GM18508 (cell line): ENCODE data around the gene BSPRY.

Experiments used
- ATAC-seq: cut with Tn5 transposase; IDR thresholded peaks from one replicate; pipeline ENCODE4 v1.9.1; 2021; ENCODE audit warnings: moderate number of reproducible peaks; ENCODE audit not compliant: insufficient read depth, unreplicated experiment

Gene BSPRY

DNA sequence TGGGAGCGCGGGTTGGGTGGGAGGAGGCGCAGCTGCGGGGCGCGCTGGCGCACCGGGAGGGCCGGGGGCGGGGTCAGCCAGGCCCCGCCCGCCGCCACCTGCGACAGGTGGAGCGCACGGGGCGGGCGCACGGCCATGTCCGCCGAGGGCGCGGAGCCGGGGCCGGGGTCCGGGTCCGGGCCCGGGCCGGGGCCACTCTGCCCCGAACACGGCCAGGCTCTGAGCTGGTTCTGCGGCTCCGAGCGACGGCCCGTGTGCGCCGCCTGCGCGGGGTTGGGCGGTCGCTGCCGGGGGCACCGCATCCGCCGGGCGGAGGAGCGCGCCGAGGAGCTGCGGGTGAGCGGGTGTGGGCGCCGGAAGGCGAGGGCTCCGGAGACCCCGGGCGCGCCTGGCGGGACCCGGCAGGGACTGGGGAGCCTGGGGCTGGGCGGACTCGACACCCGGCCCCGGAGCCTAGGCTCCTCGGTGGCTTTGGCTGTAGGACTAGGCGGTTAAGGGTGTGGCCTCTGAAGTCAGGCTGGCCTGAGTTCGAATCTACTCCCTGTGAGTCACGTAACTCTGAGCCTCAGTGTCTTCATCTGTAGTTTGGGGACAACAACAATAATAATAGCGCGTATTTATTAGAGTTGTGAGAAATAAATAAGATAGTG lies at the start of gene BSPRY:
Gene BSPRY, plus strand, starts transcription at position 97 of the 650 bp plus-strand sequence. Its CDS starts 39 bp downstream, at position 136.
- no peak for ATAC-seq

DNA sequence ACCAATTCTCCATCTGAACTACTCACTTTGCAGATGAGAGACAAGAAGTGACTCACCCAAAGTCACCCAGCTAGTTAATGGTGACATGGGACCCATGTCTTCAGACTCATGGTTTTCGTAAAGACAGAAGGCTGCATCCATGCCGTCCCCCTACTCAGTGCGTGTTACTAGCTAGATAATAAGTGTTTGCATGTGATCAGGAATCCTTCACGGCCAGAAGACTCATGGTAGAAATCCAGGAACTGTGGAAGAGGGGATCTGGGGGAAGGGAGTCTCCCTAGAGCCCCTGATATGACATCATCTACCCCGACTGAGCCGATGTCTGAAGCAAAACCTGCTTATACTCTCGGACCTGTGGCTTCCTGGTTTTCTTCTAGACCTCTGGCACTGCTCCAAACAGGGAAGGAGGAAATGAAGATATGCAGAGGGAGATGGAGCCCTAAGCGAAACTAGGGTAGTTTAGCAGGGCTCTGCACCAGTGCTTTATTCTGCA lies 49.5 kb upstream of the BSPRY start:
- no peak for ATAC-seq

DNA sequence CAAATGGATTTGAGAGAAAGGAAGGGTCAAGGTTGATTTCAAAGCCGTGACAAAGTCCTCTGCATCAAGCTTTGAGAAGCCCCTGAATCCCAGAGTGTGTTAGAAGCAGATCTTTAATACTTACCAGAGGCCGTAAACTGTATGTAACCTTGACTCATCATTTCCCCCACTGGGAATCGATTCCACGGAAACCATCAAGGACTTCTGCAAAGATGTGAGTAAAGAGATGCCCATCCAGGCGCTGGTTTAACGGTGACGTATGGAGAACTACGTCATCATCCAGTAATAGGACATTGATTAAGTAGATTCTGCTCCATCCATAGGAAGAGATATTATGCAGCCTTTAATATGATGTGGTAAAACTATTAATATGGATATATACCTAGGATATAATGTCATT lies 47.8 kb upstream of the BSPRY start:
- ATAC-seq = no peak

DNA sequence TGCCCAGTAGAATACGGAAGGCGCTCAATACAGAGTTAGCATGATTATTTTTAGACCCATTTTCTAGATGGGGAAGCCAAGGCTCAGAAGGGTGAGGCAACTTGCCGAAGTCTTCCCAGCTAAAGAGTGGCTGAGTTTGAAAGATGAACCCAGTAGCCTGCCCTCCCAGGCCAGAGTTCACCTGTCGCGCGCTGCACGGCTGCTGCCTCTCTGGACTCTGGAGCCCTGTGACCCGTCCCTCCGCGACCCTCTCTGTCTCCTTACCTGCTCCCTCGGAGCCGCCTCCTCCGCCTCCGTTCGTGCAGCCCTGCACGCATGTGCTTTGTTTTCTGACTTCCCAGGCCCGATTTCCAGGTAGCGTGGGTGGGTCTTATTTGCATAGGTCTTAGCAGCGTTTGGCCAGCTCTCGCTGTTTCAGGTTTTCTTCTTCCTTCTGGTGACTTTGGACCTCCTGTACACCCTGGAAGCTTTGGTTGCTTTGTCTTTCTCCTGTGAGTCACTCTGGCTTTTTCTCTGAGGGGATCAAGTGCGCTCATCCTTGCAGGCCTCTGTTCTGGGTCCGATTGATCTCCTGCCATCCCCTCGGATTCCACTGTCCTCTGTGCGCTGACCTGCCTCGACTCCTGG lies 46.4 kb upstream of the BSPRY start, which contains the start of gene RNF183:
Gene RNF183, minus strand, starts transcription at position 585 of the 627 bp plus-strand sequence. CDS start 5,192 bp downstream, outside the sequence.
- ATAC-seq = no peak

DNA sequence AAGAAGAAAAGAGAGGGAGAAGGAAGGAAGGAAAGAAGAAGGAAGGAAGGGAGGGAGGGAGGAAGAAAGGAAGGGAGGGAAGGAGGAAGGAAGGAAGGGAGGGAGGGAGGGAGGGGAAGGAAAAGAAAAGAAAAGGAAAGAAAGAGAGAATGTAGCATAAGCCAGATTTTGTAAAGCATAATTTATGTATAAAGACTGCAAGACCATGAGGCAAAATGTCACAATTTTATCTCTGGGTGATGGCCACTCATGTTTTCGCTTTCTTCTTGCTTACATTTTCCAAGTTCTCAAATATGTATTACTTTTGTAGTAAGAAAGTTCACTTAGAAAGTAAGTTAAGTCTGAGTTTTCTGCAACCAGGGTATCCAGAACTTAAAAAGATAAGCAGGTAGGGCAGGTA lies 42.8 kb upstream of the BSPRY start:
- no peak for ATAC-seq

DNA sequence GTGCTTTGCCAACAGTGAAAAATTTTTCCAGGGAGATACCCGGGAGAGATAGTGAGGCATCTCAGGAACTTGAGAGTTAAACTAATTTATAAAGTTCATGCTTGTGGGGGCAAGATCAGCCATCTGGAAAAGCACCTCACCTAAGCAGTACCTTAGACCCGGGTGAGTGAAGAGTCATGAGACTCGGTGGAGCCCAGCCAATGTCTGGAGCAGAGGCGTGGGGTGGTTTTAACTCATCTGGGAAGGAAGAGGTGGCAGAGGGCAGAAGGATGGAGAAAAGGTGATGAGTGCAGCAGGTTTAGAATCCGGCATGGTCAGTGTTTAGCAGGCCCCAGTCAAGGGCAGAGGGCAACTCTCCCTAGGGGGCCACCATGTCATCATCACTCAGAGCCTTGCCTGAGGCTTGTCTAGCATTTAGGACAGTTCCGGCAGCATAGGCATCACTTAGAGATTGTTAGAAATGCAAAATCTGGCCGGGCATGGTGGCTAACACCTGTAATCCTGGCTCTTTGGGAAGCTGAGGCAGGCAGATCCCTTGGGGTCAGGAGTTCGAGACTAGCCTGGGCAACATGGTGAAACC lies 41.9 kb upstream of the BSPRY start:
- ATAC-seq = no peak

DNA sequence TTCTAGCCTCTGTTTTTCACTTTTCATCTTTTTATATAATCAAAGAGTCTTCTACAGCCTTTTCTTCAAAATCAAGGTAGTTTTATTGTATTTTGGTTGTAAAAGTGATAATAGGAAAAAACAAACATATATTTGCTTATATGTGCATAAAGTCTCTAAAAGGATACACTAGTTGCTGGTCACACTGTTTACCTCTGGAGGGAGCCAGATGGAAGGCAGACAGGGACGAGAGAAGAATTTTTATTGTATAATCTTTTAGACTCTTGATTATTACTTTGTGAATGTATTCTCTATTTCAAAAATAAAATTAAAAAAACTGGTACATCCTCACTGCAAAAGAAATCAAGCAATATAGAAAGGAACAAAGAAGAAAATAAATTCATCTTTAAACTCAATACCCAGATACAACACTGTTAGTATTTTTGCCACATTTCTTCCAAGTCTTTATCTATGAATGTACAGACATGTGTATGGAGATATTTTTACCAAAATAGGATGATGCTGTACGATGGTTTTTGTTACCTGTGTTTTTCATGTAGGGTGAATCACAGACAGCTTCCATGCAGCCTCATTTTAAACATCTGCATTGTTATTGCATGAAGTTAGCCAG lies 40.0 kb upstream of the BSPRY start:
- ATAC-seq = no peak

DNA sequence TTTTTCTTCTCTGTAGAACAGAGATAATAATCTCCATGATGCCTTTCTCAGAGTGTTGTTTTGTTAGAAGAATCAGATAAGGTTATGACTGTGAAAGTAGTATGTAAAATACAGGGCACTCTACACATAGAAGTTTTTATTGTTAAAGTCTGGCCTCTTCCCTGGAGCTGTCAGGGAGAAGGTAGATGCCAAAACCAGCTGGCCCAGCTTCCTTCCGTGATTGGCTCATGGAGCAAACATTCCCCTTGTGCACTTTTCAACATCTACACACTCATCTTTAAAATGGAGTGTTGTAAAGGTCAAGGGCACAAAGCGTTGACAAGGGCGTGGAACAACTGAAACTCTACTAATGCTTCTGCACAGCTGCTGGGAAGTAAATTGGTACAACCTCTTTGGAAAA lies 38.8 kb upstream of the BSPRY start:
- ATAC-seq = no peak

DNA sequence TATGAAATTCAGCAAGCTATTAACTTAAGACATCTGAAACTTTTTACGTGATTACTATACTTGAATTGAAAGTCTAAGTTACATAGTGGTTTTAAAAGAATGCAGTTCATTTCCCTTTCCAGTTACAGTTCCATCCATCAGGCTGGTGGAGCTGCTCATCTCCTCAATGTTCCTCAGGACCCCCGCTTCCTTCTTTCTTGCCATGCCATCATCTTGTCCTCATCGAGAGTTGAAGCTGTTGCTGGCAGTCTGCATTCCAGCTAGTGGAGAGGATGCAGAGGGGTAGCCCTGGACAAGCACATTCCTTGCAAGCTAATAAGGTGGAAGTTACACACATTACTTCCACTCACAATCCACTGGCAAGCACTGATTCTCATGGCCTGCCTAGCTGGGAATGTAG lies 37.4 kb upstream of the BSPRY start:
- ATAC-seq = no peak

DNA sequence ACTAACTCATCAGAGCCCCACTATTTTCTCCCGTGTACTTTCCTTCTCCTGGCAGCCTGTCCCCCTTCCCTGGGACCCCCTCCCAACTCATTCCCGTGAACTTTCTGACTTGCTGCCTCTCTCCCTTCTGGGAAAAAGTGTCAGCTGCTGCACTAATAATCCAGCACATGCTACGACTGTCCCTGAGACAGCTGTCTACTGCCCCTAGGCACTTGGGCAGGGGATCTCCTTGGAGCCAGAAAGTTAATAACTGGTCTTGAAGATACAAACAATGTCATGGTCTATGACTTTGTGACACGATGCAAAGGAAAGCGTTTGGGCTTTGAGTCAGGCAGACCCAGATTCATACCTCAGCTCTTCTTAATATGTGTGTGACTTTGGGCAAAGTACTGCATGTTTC lies 36.1 kb upstream of the BSPRY start:
- ATAC-seq = no peak

DNA sequence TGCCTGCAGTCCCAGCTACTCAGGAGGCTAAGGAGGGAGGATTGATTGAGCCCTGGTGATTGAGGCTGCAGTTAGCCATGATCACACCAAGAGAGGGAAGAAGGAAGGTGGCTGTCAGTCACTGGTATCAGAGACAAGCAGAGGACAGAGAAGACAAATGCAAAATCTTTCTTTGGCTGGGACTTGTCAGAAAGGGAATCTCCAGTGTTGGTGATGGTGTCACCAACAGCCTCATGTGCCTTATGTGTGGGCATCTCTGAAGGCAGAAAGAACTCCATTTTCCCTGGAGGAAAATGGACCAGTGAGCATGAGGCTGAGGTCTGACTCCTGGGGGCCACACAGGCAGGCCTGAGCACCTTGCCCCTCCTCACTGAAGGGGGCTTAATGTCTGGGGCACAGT lies 34.1 kb upstream of the BSPRY start:
- ATAC-seq = no peak

DNA sequence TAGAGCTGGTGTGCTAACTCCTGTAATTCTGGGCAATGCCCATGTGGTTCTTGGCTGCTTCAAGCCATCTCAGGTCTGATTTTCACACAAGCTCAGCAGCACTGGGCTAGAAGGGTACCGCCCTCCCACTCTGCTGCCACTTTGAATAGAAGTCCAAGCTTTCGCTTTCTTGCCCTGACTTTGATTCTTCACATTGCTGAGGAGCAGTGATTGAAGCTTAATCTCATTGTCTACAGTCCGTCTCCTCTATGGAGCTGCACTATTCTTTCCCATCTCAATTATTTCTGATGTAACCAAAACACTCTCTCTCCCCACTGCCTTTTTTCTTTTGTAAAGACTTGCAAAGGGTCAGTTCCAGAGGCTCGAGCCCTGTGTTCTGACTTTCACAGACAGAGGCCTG lies 33.3 kb upstream of the BSPRY start:
- ATAC-seq = no peak

DNA sequence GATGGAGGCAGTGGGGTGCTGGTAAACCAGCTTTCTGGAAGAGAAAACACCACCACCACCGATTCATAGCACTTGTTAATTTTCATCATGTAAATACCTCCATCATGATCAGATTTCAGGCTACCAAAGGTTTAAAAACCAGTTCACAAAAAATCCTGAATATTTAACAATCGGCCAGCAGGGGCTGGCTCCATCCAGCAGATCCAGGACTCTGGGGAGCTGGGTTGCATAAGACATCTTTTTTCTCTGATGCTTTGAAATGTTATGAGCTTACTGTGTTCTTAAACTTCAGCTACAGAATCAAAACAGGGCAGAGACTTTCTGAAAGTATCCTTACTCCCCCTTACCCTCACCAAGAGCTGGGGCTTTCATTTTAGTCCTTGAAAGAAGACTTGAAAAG lies 31.6 kb upstream of the BSPRY start:
- no peak for ATAC-seq

DNA sequence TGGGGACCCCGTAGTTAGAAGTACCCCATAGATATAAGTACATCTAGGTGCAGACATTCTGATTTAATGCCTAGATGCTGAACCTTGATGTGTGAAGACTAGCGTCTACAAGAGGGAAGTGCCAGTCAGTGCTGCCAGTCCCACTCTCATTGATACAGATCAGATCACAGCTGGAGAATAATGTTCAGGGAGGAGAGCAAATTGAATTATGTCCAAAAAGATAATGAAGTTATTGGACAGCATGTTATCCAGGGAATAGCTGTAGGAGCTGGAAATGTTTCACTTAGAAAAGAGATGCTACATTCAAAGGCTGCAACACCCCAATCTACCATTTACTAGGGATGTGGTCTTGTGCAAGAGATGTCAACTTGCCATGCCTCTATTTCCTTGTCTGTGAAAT lies 30.3 kb upstream of the BSPRY start:
- ATAC-seq = no peak

DNA sequence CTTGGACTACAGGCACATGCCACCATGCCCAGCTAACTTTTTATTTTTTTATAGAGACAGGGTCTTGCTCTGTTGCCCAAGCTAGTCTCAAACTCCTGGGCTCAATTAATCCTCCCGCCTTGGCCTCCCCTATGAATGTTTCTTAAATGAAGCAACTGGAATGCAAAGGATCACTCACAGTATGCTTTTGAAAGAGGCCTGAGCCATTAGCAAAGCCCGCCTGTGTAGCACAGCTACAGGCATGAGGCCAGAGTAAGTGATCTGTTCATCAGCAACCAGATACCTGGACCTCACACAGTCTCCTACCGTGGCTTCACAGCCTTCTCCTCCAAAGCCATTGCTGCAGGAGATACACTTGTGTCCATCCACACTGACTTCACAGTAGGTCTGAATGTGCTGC lies 29.3 kb upstream of the BSPRY start:
- no peak for ATAC-seq

DNA sequence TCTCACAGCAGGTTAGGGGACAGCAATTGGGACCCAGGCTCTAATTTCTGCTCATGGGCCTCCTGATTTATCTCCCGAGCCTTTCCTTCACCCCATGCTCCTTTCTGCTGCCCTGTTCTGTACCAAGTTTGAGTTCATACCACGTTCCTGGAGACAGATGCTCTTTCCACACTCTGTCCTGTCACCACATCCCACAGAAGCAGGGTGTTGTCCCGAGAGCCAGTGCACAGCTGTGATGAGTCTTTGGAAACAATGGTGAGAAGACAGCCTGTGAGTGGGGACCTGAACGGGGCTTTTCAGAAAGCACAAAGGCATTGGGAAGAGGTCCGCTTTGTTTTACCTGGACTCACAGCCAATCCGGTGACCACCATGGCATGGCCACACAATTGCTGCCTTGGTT lies 26.7 kb upstream of the BSPRY start:
- ATAC-seq = no peak

DNA sequence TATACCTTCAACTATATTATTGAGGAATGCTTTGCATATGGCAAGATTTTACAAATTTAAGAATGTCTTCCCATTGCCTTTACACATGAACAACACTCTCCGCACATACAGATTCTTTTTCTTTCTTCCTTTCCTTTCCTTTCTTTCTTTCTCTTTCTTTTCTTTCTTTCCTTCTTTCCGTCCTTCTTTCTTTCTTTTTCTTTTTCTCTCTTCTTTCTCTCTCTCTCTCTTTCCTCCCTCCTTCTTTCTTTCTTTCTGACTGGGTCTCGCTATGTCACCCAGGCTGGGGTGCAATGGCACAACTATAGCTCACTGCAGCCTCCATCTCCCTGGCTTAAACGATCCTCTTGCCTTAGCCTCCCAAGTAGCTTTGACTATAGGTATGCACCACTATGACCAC lies 23.1 kb upstream of the BSPRY start:
- ATAC-seq = no peak

DNA sequence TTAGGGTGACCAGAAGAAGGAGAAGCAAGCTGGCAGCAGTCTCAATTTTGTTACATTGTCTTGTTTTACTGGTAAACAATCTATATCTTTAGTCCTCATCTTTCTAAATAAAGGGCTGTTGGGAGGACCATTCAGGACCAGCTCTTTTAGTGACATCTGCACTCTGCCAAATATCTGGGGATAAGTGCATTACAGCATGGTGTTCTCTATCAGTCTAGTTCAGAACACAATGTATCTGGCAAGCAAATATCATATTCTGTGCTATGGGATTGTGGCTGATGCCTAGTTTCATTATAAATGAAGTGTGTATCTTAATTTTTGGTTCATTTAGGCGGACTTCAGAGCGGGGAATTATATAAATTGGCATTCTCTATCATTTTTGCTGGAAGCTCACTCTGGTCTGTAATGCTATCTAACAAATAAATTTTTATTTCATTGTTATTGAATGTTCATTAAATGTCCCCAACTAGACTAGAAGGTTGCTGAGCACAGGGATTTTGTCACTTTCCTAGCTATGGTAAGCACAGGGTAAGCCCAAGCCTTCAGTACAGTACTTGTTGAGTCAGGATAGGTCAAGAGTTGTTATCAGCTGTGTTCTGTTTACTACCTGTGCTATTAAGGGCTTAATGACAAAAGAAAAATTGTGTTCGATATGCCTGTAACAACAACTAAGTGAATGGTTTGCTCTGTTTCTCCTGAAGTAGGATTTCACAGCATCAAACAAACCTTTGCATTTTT lies 21.1 kb upstream of the BSPRY start:
- no peak for ATAC-seq

DNA sequence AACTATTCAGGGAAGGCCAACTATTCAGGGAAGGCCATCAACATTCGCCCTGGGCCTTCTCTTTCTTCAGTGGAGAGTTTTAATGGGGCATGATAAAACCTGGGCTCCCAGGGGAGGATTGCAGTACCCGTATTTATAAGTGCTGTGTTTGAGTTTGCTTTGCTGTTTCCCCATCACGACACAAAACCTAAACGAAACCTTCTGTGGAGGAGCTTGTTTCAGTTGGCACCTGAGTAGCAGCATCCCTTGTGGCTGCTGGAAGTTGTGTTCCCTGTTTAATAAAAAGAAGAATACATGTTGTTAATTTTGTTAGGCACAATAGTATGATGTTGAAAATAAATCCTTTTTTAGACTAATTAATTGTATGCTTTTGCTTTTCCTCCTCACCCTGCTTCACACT lies 17.6 kb upstream of the BSPRY start:
- ATAC-seq = no peak

DNA sequence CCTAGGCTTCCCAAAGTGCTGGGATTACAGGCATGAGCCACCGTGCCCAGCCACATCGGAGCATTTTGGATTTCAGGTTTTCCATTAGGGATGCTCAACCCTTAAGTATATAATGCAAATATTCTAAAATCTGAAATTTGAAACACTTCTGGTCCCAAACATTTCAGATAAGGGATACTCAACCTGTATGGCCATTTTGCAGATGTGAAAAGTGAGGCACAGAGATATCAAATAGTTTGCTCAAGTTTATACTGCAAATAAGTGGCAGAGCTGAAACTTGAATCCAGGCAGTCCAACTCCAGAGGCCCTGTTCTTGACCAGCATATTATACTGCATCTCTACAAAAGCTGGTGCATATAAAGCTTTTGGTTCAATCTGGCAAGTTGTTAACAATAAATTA lies 11.6 kb upstream of the BSPRY start:
- no peak for ATAC-seq
